ENCODE results near the gene ZSWIM3.

Gene ZSWIM3

DNA sequence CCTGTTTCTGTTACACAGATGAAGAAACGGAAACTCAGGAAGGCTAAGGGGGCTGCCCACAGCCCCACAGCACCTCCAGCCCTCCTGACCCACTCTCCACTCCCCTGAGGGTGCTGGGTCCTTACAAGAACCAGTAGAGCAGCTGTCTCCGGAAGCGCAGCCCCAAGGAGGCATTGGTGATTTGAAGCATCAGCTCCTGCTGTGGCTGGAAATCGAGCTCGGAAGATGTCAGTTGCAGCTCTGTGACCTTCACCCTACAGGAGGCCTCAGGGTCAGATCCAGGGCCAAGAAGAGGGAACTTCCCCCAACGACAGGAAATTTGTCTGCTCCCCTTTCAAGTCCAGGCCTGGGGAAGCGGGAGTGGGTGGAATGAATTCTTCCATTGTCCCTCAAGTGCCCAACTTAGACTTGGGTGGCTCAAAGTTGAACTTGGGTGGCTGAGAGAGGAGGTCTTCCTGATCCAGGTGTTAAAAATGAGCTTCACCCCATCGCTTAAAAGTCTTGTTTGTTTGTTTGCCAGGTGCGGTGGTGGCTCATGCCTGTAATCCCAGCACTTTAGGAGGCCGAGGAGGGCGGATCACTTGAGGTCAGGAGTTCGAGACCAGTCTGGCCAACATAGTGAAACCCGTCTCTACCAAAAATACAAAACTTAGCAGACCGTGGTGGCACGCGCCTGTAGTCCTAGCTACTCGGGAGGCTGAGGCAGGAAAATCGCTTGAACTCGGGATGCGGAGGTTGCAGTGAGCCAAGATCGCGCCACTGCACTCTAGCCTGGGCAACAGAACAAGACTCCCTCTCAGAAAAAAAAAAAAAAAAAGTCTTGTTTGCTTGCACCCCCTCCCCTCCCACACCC is 52.6 kb downstream of the ZSWIM3 start:
- Histone ChIP-seq H3K36me3 (replicated peaks; ENCODE audit: insufficient read depth, low read length) (no peaks in the 10 kb centered on the region), H2AFZ (ENCODE audit: low read length) (peak overlapping the region; percentile 28), H3K79me2 (ENCODE audit: low read length) (no peaks in the 10 kb centered on the region), H3K4me1 (ENCODE audit: low read length) (peaks cover 3% of the 10 kb centered on the region; the same call in 1 of the 2 replicates), H3K9me2 (replicated peaks; ENCODE audit: insufficient read depth, low read length) (no peaks in the 10 kb centered on the region), H3K27me3 (replicated peaks; ENCODE audit: insufficient read depth, low read length) (peaks cover 14% of the 10 kb centered on the region; the same call in 1 of the 2 replicates), H4K20me1 (ENCODE audit: insufficient read depth, low read length) (no peaks in the 10 kb centered on the region), H3K27ac (ENCODE audit: low read length) (no peak overlapping the region), H3K9me3 (replicated peaks; ENCODE audit: insufficient read depth, low read length) (no peaks in the 10 kb centered on the region), H3K4me3 (ENCODE audit: low read length) (peak overlapping the region; percentile 18; the same call in 1 of the 2 replicates), H3K4me2 (ENCODE audit: low read depth, low read length) (peak overlapping the region; percentile 99; the same call in 1 of the 2 replicates), H3F3A (ENCODE audit: insufficient read depth, low read length) (no peaks in the 10 kb centered on the region), H3K9ac (ENCODE audit: low read length) (no peak overlapping the region)
- no peak for DNase-seq
- TF ChIP-seq, protein P1, sequence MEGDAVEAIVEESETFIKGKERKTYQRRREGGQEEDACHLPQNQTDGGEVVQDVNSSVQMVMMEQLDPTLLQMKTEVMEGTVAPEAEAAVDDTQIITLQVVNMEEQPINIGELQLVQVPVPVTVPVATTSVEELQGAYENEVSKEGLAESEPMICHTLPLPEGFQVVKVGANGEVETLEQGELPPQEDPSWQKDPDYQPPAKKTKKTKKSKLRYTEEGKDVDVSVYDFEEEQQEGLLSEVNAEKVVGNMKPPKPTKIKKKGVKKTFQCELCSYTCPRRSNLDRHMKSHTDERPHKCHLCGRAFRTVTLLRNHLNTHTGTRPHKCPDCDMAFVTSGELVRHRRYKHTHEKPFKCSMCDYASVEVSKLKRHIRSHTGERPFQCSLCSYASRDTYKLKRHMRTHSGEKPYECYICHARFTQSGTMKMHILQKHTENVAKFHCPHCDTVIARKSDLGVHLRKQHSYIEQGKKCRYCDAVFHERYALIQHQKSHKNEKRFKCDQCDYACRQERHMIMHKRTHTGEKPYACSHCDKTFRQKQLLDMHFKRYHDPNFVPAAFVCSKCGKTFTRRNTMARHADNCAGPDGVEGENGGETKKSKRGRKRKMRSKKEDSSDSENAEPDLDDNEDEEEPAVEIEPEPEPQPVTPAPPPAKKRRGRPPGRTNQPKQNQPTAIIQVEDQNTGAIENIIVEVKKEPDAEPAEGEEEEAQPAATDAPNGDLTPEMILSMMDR (IDR thresholded peaks at IDR 0.05; ENCODE audit: low read length), result no peak
- TF ChIP-seq EZH2 (optimal IDR thresholded peaks at IDR 0.05; ENCODE audit: low read depth, low read length) (no peak), EZH2phosphoT487 (IDR thresholded peaks at IDR 0.05; ENCODE audit: low read length) (no peak)

- Histone ChIP-seq H3K27ac (ENCODE audit: low read length) (no peak overlapping the region), H3K27me3 (replicated peaks; ENCODE audit: insufficient read depth, low read length) (peaks cover 14% of the 10 kb centered on the region; the same call in 1 of the 2 replicates), H3K4me2 (ENCODE audit: low read depth, low read length) (peak overlapping the region; percentile 99), H3F3A (ENCODE audit: insufficient read depth, low read length) (no peaks in the 10 kb centered on the region), H2AFZ (ENCODE audit: low read length) (peak overlapping the region; percentile 96), H3K79me2 (ENCODE audit: low read length) (no peaks in the 10 kb centered on the region), H3K36me3 (replicated peaks; ENCODE audit: insufficient read depth, low read length) (no peaks in the 10 kb centered on the region), H4K20me1 (ENCODE audit: insufficient read depth, low read length) (no peaks in the 10 kb centered on the region), H3K4me3 (ENCODE audit: low read length) (peak overlapping the region; percentile 61), H3K9me3 (replicated peaks; ENCODE audit: insufficient read depth, low read length) (no peaks in the 10 kb centered on the region), H3K9me2 (replicated peaks; ENCODE audit: insufficient read depth, low read length) (no peaks in the 10 kb centered on the region), H3K4me1 (ENCODE audit: low read length) (peaks cover 3% of the 10 kb centered on the region; the same call in 1 of the 2 replicates), H3K9ac (ENCODE audit: low read length) (peak overlapping the region; percentile 36; the same call in 1 of the 2 replicates)
- TF ChIP-seq, protein P1 (IDR thresholded peaks at IDR 0.05; ENCODE audit: low read length), result no peak
- TF ChIP-seq EZH2 (optimal IDR thresholded peaks at IDR 0.05; ENCODE audit: low read depth, low read length) (no peak), EZH2phosphoT487 (IDR thresholded peaks at IDR 0.05; ENCODE audit: low read length) (no peak)
- DNase-seq, result peak; percentile 98
Measured at GRCh38 chr20:45910670-45911485, 53.5 kb downstream of the ZSWIM3 start.

GRCh38 chr20:45911486-45912343 is 54.3 kb downstream of the ZSWIM3 start, which contains the start of gene PLTP:
Gene PLTP (minus strand): TSS chr20:45912155. CDS start chr20:45911452, 703 bp downstream.
- no peak for TF ChIP-seq EZH2phosphoT487 (IDR thresholded peaks at IDR 0.05; ENCODE audit: low read length)
- no peak for TF ChIP-seq EZH2 (optimal IDR thresholded peaks at IDR 0.05; ENCODE audit: low read depth, low read length)
- TF ChIP-seq, protein P1 (IDR thresholded peaks at IDR 0.05; ENCODE audit: low read length), result no peak
- Histone ChIP-seq H3K27me3 (replicated peaks; ENCODE audit: insufficient read depth, low read length) (peaks cover 14% of the 10 kb centered on the region; the same call in 1 of the 2 replicates), H3K27ac (ENCODE audit: low read length) (no peak within 1 kb of the TSS), H3K79me2 (ENCODE audit: low read length) (no peaks in the 10 kb centered on the region), H3K4me1 (ENCODE audit: low read length) (peaks cover 3% of the 10 kb centered on the region; the same call in 1 of the 2 replicates), H3K4me2 (ENCODE audit: low read depth, low read length) (peak within 1 kb of the TSS; percentile 99), H3F3A (ENCODE audit: insufficient read depth, low read length) (no peaks in the 10 kb centered on the region), H3K36me3 (replicated peaks; ENCODE audit: insufficient read depth, low read length) (no peaks in the 10 kb centered on the region), H2AFZ (ENCODE audit: low read length) (peak within 1 kb of the TSS; percentile 96), H3K4me3 (ENCODE audit: low read length) (peak within 1 kb of the TSS; percentile 61), H3K9me2 (replicated peaks; ENCODE audit: insufficient read depth, low read length) (no peaks in the 10 kb centered on the region), H4K20me1 (ENCODE audit: insufficient read depth, low read length) (no peaks in the 10 kb centered on the region), H3K9ac (ENCODE audit: low read length) (peak within 1 kb of the TSS; percentile 36; the same call in 1 of the 2 replicates), H3K9me3 (replicated peaks; ENCODE audit: insufficient read depth, low read length) (no peaks in the 10 kb centered on the region)
- no peak for DNase-seq
